Measurements from ENCODE around the gene PKNOX2. TPM values are rescaled to one million over a fixed set of nuclear protein-coding genes. Genes with fewer than 3 reads are reported as not detected.

The PKNOX2 gene
- total and polyA plus RNA-seq, 2 of the 8 experiments (the other 6 are each of a cell fraction or from before 2014, with no cell fraction given), result 2.0 TPM

- H3K27ac ChIP-seq (ENCODE audit: low read depth, low read length), result no peak overlapping the region
- H4K91ac ChIP-seq (replicated peaks; ENCODE audit: insufficient read length, low read length), result no peak overlapping the region
- no peak overlapping the region for H3K4ac ChIP-seq (replicated peaks; ENCODE audit: insufficient read length, low read depth, low read length)
- no peak overlapping the region for H2AFZ ChIP-seq (ENCODE audit: low read length)
- H3K36me3 ChIP-seq (ENCODE audit: control insufficient read depth in 2 of 4, insufficient read depth in 4 of 4, low read length in 3 of 4), result no peaks in the 10 kb centered on the region
- no peak overlapping the region for H3K56ac ChIP-seq (replicated peaks; ENCODE audit: insufficient read length, low read depth, low read length)
- H3K4me2 ChIP-seq (ENCODE audit: insufficient read depth in 1 of 2, low read depth in 2 of 2, low read length in 2 of 2), result peak overlapping the region; percentile 64 to 98
- H4K5ac ChIP-seq (ENCODE audit: insufficient read length, low read depth, low read length), result no peak overlapping the region
- H3K23me2 ChIP-seq (ENCODE audit: low read depth, low read length), result peaks cover 27% of the 10 kb centered on the region
- WGBS, 2 experiments (ENCODE audit: extremely low coverage in 1 of 2, insufficient coverage in 1 of 2, insufficient read length in 1 of 2, insufficient replicate concordance in 2 of 2, low coverage in 1 of 2, low lambda C conversion rate in 2 of 2, missing lambda C conversion rate in 1 of 2), result 40% methylated on average over 4 of the region's 4 CpGs; no CpG with 5 or more reads in 1 of the 2 experiments
- H3K79me1 ChIP-seq (ENCODE audit: low read depth, low read length), result no peaks in the 10 kb centered on the region
- peaks cover 14 to 26% (median 24%) of the 10 kb centered on the region in 4 experiments for H3K27me3 ChIP-seq (replicated peaks in 1 of 4; ENCODE audit: control insufficient read depth in 3 of 4, extremely low read depth in 1 of 4, insufficient read depth in 3 of 4, low read length in 3 of 4)
- H4K8ac ChIP-seq (ENCODE audit: extremely low read depth, insufficient read depth, low read length), result no peak overlapping the region
- H2BK12ac ChIP-seq (ENCODE audit: low read depth, low read length), result no peak overlapping the region
- no peak overlapping the region for H3K14ac ChIP-seq (ENCODE audit: insufficient read length)
- no peaks in the 10 kb centered on the region for H3K9me3 ChIP-seq (ENCODE audit: insufficient read depth in 2 of 2, low read depth in 1 of 2, low read length in 1 of 2)
- no peaks in the 10 kb centered on the region for H3K79me2 ChIP-seq (ENCODE audit: control insufficient read depth in 1 of 2, insufficient read depth in 2 of 2, low read length in 2 of 2)
- H4K20me1 ChIP-seq (replicated peaks in 1 of 2; ENCODE audit: control insufficient read depth in 1 of 2, insufficient read depth in 2 of 2, low read length in 2 of 2), result no peaks in the 10 kb centered on the region
- peak overlapping the region; percentile 94; the same call in 1 of the 2 replicates for H3K18ac ChIP-seq (ENCODE audit: extremely low read depth, low read length)
- H3K23ac ChIP-seq (ENCODE audit: insufficient read length), result no peak overlapping the region
- DNase-seq (ENCODE audit: low read depth in 1 of 2, low spot score in 2 of 2) (no peak), FAIRE-seq (no peak)
- CTCF ChIA-PET (ENCODE audit: partially characterized antibody), result interaction anchor here (0.6 to 13.4 kb wide), 15 partner anchors 9 to 260 kb away, joined by 3 to 123 read pairs (median 4); no protein-coding TSS in a partner anchor
- H2BK15ac ChIP-seq (ENCODE audit: low read length), result no peak overlapping the region
- peaks cover 12 to 27% (median 16%) of the 10 kb centered on the region in 4 experiments for H3K4me1 ChIP-seq (replicated peaks in 1 of 4; ENCODE audit: control insufficient read depth in 3 of 4, insufficient read depth in 4 of 4, low read length in 3 of 4)
- POLR2A ChIA-PET (ENCODE audit: partially characterized antibody), result interaction anchor here (0.8 to 1.0 kb wide), 4 partner anchors 10 to 188 kb away, joined by 3 read pairs; no protein-coding TSS in a partner anchor
- peak overlapping the region; percentile 84; the same call in 1 of the 2 replicates for H2BK20ac ChIP-seq (ENCODE audit: low read length)
- peak overlapping the region; percentile 99; the same call in 1 of the 2 replicates for H2BK5ac ChIP-seq (ENCODE audit: low read depth, low read length)
- H2AK5ac ChIP-seq (ENCODE audit: low read depth, low read length), result no peak overlapping the region
- H3K9ac ChIP-seq (replicated peaks in 1 of 4; ENCODE audit: extremely low read depth in 1 of 4, low read depth in 3 of 4, low read length in 3 of 4), result no peak overlapping the region
- no peak overlapping the region for H2BK120ac ChIP-seq (replicated peaks; ENCODE audit: low read depth, low read length)
- TF ChIP-seq SAP30 (IDR thresholded peaks at IDR 0.05; ENCODE audit: insufficient read depth, insufficient replicate concordance, low read length) (no peak), RXRA (IDR thresholded peaks at IDR 0.05; ENCODE audit: insufficient read depth, low read depth, low read length) (no peak), ASH2L (IDR thresholded peaks at IDR 0.05; ENCODE audit: low read length) (no peak), YY1 (IDR thresholded peaks at IDR 0.05; ENCODE audit: low read depth, low read length) (no peak), RBBP5 (IDR thresholded peaks at IDR 0.05; ENCODE audit: borderline replicate concordance, low read depth, low read length) (0 out of 2 replicates have a peak, but pooled peaks have one; percentile 9)
- no peak overlapping the region; a peak in 1 of 8 replicates for H3K4me3 ChIP-seq (ENCODE audit: extremely low read depth in 1 of 4, insufficient read depth in 2 of 4, low read depth in 3 of 4, low read length in 4 of 4)
Measured at GRCh38 chr11:125162743-125163142, 1.8 kb upstream of the PKNOX2 start.

Measured in H1 (cell line).